Measurements from ENCODE around the gene IQSEC3. TPM values are rescaled to one million over a fixed set of nuclear protein-coding genes. Genes with fewer than 3 reads are reported as not detected.
A peak's percentile ranks its signal among the peaks of the same experiment; 100 is the strongest.

IQSEC3 gene
- total and polyA plus RNA-seq, 2 donors from 2014 or later: 1.4 to 6.9 TPM

DNA sequence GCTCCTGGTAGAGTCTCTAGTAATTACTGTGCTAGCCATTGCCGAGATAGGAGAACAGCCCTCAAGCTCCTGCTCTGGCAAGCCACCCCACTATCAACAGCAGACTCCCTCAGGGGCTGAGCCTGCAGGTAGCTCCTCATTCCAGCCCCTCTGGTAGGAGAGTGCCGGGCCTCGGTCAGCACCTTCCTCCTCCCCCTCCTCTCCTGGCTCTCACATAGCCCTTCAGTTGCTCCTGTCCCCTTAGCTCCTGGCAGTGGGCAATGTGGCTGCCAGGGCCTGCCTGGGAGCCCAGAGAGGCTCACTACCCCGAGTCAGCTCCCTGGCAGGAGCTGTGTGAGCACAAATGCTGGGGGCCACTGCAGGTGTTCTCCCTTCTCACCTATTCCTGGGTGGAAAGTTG lies 52.0 kb downstream of the IQSEC3 start:
- H3K36me3 ChIP-seq (ENCODE audit: control insufficient read depth in 2 of 3, insufficient read depth in 3 of 3, low read length in 3 of 3): no peaks in the 10 kb centered on the region
- H3K4me1 ChIP-seq (ENCODE audit: control insufficient read depth in 2 of 3, insufficient read depth in 2 of 3, low read depth in 1 of 3, low read length in 3 of 3): peaks cover 0 to 5% (median 0%) of the 10 kb centered on the region in 3 donors
- DNase-seq (no peak), FAIRE-seq (no peak)
- no peak overlapping the region for H3K9ac ChIP-seq (ENCODE audit: low read length in 3 of 3)
- no peaks in the 10 kb centered on the region for H3K9me3 ChIP-seq (ENCODE audit: control insufficient read depth in 2 of 3, insufficient read depth in 1 of 3, low read length in 3 of 3)
- no peak overlapping the region for H3K27ac ChIP-seq (ENCODE audit: low read depth in 2 of 2, low read length in 2 of 2)
- no peaks in the 10 kb centered on the region for H3K27me3 ChIP-seq (ENCODE audit: control insufficient read depth, insufficient read depth, low read length)
- intact Hi-C loops (cut with DNase I): no loop called here
- TF ChIP-seq, protein P1, sequence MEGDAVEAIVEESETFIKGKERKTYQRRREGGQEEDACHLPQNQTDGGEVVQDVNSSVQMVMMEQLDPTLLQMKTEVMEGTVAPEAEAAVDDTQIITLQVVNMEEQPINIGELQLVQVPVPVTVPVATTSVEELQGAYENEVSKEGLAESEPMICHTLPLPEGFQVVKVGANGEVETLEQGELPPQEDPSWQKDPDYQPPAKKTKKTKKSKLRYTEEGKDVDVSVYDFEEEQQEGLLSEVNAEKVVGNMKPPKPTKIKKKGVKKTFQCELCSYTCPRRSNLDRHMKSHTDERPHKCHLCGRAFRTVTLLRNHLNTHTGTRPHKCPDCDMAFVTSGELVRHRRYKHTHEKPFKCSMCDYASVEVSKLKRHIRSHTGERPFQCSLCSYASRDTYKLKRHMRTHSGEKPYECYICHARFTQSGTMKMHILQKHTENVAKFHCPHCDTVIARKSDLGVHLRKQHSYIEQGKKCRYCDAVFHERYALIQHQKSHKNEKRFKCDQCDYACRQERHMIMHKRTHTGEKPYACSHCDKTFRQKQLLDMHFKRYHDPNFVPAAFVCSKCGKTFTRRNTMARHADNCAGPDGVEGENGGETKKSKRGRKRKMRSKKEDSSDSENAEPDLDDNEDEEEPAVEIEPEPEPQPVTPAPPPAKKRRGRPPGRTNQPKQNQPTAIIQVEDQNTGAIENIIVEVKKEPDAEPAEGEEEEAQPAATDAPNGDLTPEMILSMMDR (IDR thresholded peaks at IDR 0.05; ENCODE audit: borderline replicate concordance, extremely low read depth, insufficient read depth): no peak
- no peak overlapping the region for H3K4me3 ChIP-seq (ENCODE audit: low read length in 3 of 3)

DNA sequence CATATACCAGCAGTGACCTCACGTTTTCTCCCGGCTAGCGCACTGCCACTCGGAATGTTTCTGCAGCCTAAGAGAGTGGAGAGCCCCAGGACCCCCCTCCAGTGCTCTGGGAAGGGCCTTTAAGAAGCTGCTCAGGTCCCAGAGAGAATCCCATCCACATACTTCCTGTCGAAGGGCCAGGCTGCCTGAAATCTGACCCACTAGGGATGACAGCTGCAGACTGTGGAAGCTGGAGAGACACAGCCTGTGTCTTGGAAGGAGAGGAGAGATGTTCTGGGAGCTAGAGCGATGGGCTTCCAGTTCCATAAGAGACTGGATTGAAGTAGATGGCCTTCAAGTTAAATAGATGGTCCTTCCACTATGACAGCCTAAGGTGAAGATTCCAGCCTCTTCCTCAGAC lies 54.4 kb downstream of the IQSEC3 start:
- Histone ChIP-seq H3K27me3 (ENCODE audit: control insufficient read depth, insufficient read depth, low read length) (no peaks in the 10 kb centered on the region), H3K9me3 (ENCODE audit: control insufficient read depth in 2 of 3, insufficient read depth in 1 of 3, low read length in 3 of 3) (no peaks in the 10 kb centered on the region), H3K36me3 (ENCODE audit: control insufficient read depth in 2 of 3, insufficient read depth in 3 of 3, low read length in 3 of 3) (no peaks in the 10 kb centered on the region), H3K9ac (ENCODE audit: low read length in 3 of 3) (no peak overlapping the region), H3K4me3 (ENCODE audit: low read length in 3 of 3) (no peak overlapping the region), H3K27ac (ENCODE audit: low read depth in 2 of 2, low read length in 2 of 2) (no peak overlapping the region), H3K4me1 (ENCODE audit: control insufficient read depth in 2 of 3, insufficient read depth in 2 of 3, low read depth in 1 of 3, low read length in 3 of 3) (no peaks in the 10 kb centered on the region)
- TF ChIP-seq, protein P1 (IDR thresholded peaks at IDR 0.05; ENCODE audit: borderline replicate concordance, extremely low read depth, insufficient read depth): no peak
- intact Hi-C loops (cut with DNase I): no loop called here
- DNase-seq (peak in 1 of 5 donors; percentile 29), FAIRE-seq (no peak)

DNA sequence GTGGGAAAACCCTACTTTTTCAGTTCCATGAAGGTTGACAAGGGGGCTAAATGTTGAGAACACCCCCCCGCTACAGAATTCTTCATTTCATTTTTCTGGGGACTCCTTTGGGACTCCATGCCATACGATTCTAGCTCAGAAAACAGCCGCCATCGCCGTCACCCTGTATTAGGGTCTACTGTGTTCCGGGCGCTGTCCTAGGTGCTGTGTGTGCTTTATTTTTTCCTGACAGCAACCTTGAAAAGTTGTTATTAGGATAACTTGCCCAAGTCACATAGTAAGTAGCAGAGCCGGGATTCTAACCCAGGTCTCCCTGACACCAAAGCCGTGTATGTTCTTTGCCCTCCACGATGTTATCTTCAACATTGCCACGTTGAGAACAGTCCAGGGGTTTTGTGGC lies 55.1 kb downstream of the IQSEC3 start:
- intact Hi-C loops (cut with DNase I): no loop called here
- no peak overlapping the region for H3K9ac ChIP-seq (ENCODE audit: low read length in 3 of 3)
- H3K27me3 ChIP-seq (ENCODE audit: control insufficient read depth, insufficient read depth, low read length): no peaks in the 10 kb centered on the region
- no peak overlapping the region for H3K4me3 ChIP-seq (ENCODE audit: low read length in 3 of 3)
- DNase-seq (no peak), FAIRE-seq (no peak)
- TF ChIP-seq, protein P1 (IDR thresholded peaks at IDR 0.05; ENCODE audit: borderline replicate concordance, extremely low read depth, insufficient read depth): no peak
- no peaks in the 10 kb centered on the region for H3K4me1 ChIP-seq (ENCODE audit: control insufficient read depth in 2 of 3, insufficient read depth in 2 of 3, low read depth in 1 of 3, low read length in 3 of 3)
- H3K9me3 ChIP-seq (ENCODE audit: control insufficient read depth in 2 of 3, insufficient read depth in 1 of 3, low read length in 3 of 3): no peaks in the 10 kb centered on the region
- no peaks in the 10 kb centered on the region for H3K36me3 ChIP-seq (ENCODE audit: control insufficient read depth in 2 of 3, insufficient read depth in 3 of 3, low read length in 3 of 3)
- H3K27ac ChIP-seq (ENCODE audit: low read depth in 2 of 2, low read length in 2 of 2): no peak overlapping the region

DNA sequence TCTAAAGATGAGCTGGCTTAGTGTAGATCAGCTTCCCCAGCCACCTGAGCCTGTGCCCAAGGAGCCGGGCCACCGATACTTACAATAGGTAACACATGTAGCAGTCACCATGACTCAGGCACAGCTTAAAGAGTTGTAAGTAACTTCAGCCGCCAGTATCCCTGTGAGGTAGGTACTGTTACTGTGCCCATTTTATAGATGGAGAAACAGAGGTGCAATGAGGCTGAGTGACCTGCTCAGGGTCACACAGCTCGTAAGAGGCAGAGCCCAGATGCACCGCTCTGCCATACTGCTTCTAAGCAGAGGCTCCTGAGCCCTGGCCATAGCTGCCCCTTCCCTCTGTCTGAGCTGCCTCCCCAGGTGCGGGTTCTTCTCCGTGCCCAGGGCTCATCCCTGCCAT lies 58.5 kb downstream of the IQSEC3 start:
- FAIRE-seq (no peak), DNase-seq (no peak)
- Histone ChIP-seq H3K36me3 (ENCODE audit: control insufficient read depth in 2 of 3, insufficient read depth in 3 of 3, low read length in 3 of 3) (no peaks in the 10 kb centered on the region), H3K27me3 (ENCODE audit: control insufficient read depth, insufficient read depth, low read length) (no peaks in the 10 kb centered on the region), H3K9ac (ENCODE audit: low read length in 3 of 3) (no peak overlapping the region), H3K9me3 (ENCODE audit: control insufficient read depth in 2 of 3, insufficient read depth in 1 of 3, low read length in 3 of 3) (no peaks in the 10 kb centered on the region), H3K4me3 (ENCODE audit: low read length in 3 of 3) (no peak overlapping the region), H3K27ac (ENCODE audit: low read depth in 2 of 2, low read length in 2 of 2) (no peak overlapping the region), H3K4me1 (ENCODE audit: control insufficient read depth in 2 of 3, insufficient read depth in 2 of 3, low read depth in 1 of 3, low read length in 3 of 3) (no peaks in the 10 kb centered on the region)
- TF ChIP-seq, protein P1 (IDR thresholded peaks at IDR 0.05; ENCODE audit: borderline replicate concordance, extremely low read depth, insufficient read depth): no peak
- intact Hi-C loops (cut with DNase I): no loop called here

All from kidney (tissue), 14 donors.